Endodermal cell (in vitro differentiated cells): ENCODE data around the gene STK16. TPM values are rescaled to one million over a fixed set of nuclear protein-coding genes. Genes with fewer than 3 reads are reported as not detected.
"Not testable (repeated sequence)": the region's sequence is repeated elsewhere in the genome, so short reads cannot be mapped to it uniquely, and the experiment has no call there.

ENCODE experiments used
- DNase-seq: peaks from one replicate; pipeline ENCODE4 v3.0.0-alpha.2; 2017
- H3K27ac ChIP-seq: 2 replicates; pipeline ENCODE4 v1.5.1; 2013; ENCODE audit warnings: mild to moderate bottlenecking, low read depth, low read length, moderate library complexity
- H3K27me3 ChIP-seq: 2 replicates; pipeline ENCODE4 v1.6.1; 2013; ENCODE audit warnings: mild to moderate bottlenecking, low read length, moderate library complexity; ENCODE audit not compliant: insufficient read depth, control insufficient read depth, poor library complexity, severe bottlenecking
- H3K36me3 ChIP-seq: 2 replicates; pipeline ENCODE4 v1.7.0; 2013; ENCODE audit warnings: mild to moderate bottlenecking, low read length, moderate library complexity; ENCODE audit not compliant: control insufficient read depth, insufficient read depth
- H3K4me1 ChIP-seq: one replicate; pipeline ENCODE4 v1.7.0; 2013; ENCODE audit warnings: low read length; ENCODE audit not compliant: control insufficient read depth, insufficient read depth
- H3K4me3 ChIP-seq: 2 replicates; pipeline ENCODE4 v1.5.1; 2013; ENCODE audit warnings: mild to moderate bottlenecking, low read length, moderate library complexity
- H3K9ac ChIP-seq: 2 replicates; pipeline ENCODE4 v1.6.1; 2013; ENCODE audit warnings: mild to moderate bottlenecking, low read length, moderate library complexity; ENCODE audit not compliant: poor library complexity, severe bottlenecking; ENCODE audit errors: extremely low read depth
- H3K9me3 ChIP-seq: 2 replicates; pipeline ENCODE4 v1.6.1; 2013; ENCODE audit warnings: mild to moderate bottlenecking, low read length, moderate library complexity; ENCODE audit not compliant: control insufficient read depth
- H3K27ac Mint-ChIP-seq: 2 replicates; pipeline ENCODE4 v1.8.0; 2020; ENCODE audit warnings: mixed read lengths
- H3K27me3 Mint-ChIP-seq: 2 replicates; pipeline ENCODE4 v1.8.0; 2021; ENCODE audit warnings: mild to moderate bottlenecking, mixed read lengths; ENCODE audit not compliant: insufficient read depth
- H3K36me3 Mint-ChIP-seq: 2 replicates; pipeline ENCODE4 v1.8.0; 2020; ENCODE audit warnings: low read depth, mixed read lengths
- H3K4me1 Mint-ChIP-seq: 2 replicates; pipeline ENCODE4 v1.8.0; 2020; ENCODE audit warnings: mixed read lengths
- H3K4me3 Mint-ChIP-seq: 2 replicates; pipeline ENCODE4 v1.8.0; 2020; ENCODE audit warnings: mild to moderate bottlenecking, moderate library complexity, mixed read lengths
- H3K9me3 Mint-ChIP-seq: 2 replicates; pipeline ENCODE4 v1.8.0; 2020; ENCODE audit warnings: mild to moderate bottlenecking, mixed read lengths
- WGBS, 2 experiments: methylation state at CpG; one replicate each; pipeline versions ENCODE4 v1.1.5 to v1.1.7; 2013; ENCODE audit warnings: missing lambda C conversion rate in 2 of 2, mixed read lengths in 1 of 2; ENCODE audit not compliant: insufficient coverage in 1 of 2, insufficient read length in 1 of 2; 5-methylcytosine and 5-hydroxymethylcytosine counted together
- total RNA-seq, 2 donors: library from RNA; stranded (reverse); fragmentation: NEBNext Ultra II Directional in 1 of 2; extraction: Animal tissue kit (Norgen Biotek cat#: 25700) in 1 of 2; gene quantifications; 2 replicates in 1 of 2; 3 replicates in 1 of 2; pipeline ENCODE4 v1.2.1, GENCODE V29; 2021
- TF ChIP-seq, protein P1 (sequence below): fragments of 200-600 bp; sonication (generic); conservative IDR thresholded peaks from 2 replicates; pipeline ENCODE4 v1.5.0; 2021; ENCODE audit warnings: antibody characterized with exemption, mild to moderate bottlenecking

Gene STK16
- total RNA-seq, 2 donors from 2014 or later: 27.3 to 37.7 TPM

DNA sequence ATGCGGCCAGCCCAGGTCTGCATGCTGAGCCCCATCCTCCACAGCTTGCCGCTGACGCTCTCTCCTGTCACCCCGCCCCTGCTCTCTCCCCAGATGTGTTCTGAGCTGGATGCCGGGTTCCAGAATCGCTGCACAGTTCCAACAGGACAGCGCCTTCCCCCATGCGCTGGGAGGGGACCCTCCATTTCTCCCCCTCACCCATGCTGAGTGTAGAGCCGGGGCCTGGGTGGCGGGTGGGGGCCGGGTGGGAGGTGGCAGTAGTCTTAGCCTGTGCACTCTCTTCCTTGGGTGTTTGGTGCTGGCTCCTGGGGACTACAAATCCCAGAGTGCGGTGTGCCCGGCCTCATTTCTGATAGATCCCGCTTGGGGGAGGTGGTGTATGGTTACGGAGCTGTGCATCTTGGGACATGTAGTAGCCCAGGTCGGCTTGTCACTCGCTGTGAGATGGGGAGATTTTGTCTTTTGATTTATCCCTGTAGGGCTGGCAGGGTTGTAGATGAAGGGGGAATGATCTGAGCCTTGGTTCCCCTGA, 40.7 kb downstream of the STK16 start:
- peak; percentile 91 for DNase-seq
- no peak overlapping the region for H3K4me3 ChIP-seq
- TF ChIP-seq, protein P1, sequence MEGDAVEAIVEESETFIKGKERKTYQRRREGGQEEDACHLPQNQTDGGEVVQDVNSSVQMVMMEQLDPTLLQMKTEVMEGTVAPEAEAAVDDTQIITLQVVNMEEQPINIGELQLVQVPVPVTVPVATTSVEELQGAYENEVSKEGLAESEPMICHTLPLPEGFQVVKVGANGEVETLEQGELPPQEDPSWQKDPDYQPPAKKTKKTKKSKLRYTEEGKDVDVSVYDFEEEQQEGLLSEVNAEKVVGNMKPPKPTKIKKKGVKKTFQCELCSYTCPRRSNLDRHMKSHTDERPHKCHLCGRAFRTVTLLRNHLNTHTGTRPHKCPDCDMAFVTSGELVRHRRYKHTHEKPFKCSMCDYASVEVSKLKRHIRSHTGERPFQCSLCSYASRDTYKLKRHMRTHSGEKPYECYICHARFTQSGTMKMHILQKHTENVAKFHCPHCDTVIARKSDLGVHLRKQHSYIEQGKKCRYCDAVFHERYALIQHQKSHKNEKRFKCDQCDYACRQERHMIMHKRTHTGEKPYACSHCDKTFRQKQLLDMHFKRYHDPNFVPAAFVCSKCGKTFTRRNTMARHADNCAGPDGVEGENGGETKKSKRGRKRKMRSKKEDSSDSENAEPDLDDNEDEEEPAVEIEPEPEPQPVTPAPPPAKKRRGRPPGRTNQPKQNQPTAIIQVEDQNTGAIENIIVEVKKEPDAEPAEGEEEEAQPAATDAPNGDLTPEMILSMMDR: no peak
- H3K4me3 Mint-ChIP-seq: no peak overlapping the region
- no peaks in the 10 kb centered on the region for H3K9me3 Mint-ChIP-seq
- peak overlapping the region; percentile 70 for H3K27ac Mint-ChIP-seq
- H3K36me3 Mint-ChIP-seq: peaks cover 25% of the 10 kb centered on the region
- peaks cover 33% of the 10 kb centered on the region for H3K36me3 ChIP-seq
- H3K9ac ChIP-seq: no peak overlapping the region
- WGBS, 2 experiments: 74 to 78% methylated on average over 5 to 17 of the region's 17 CpGs
- no peaks in the 10 kb centered on the region for H3K27me3 ChIP-seq
- peaks cover 7% of the 10 kb centered on the region for H3K27me3 Mint-ChIP-seq
- H3K4me1 Mint-ChIP-seq: peaks cover 9% of the 10 kb centered on the region
- no peak overlapping the region for H3K27ac ChIP-seq
- no peaks in the 10 kb centered on the region for H3K9me3 ChIP-seq
- peaks cover 1% of the 10 kb centered on the region for H3K4me1 ChIP-seq

DNA sequence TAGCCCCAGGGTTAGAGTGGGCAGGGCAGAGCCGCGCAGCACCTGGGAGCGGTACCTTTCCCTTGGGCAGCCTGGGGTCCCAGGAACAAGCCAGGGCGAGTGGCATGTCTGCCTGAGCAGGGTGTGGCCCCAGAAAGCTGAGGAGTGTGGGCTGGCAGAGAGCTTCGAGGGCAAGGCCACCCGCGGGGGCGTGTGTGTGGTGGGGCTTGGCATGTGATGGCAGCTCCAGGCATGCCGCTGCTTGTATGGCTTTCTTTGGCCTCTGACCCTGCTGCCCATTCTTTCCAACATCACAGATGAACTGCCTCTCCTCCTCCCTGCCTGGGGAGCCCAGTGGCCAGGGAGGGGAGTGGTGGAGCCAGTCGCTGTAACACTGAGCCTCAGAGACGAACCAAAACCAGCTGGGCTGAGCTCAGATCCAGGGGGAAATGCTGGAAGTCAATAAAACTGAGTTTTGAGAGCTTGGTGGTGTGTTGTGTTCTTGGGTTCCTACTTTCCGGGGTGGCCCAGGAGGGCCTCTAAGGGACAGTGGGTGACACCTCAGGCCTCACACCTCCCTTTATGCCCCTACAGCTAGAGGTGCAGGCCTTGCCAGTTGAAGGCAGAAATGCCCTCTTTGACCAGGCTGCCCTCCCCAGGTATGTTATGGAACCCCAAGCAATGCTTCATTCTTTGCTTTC, 41.3 kb downstream of the STK16 start:
- peaks cover 30% of the 10 kb centered on the region for H3K36me3 ChIP-seq
- H3K9ac ChIP-seq: no peak overlapping the region
- Mint-ChIP-seq H3K27ac (peak overlapping the region; percentile 70), H3K9me3 (no peaks in the 10 kb centered on the region), H3K27me3 (peaks cover 13% of the 10 kb centered on the region), H3K4me3 (no peak overlapping the region), H3K36me3 (peaks cover 18% of the 10 kb centered on the region), H3K4me1 (peaks cover 3% of the 10 kb centered on the region)
- H3K27ac ChIP-seq: no peak overlapping the region
- 83 to 96% methylated on average over 1 to 12 of the region's 12 CpGs for WGBS, 2 experiments
- TF ChIP-seq, protein P1: no peak
- no peaks in the 10 kb centered on the region for H3K4me1 ChIP-seq
- DNase-seq: no peak
- H3K27me3 ChIP-seq: no peaks in the 10 kb centered on the region
- H3K4me3 ChIP-seq: no peak overlapping the region
- no peaks in the 10 kb centered on the region for H3K9me3 ChIP-seq

DNA sequence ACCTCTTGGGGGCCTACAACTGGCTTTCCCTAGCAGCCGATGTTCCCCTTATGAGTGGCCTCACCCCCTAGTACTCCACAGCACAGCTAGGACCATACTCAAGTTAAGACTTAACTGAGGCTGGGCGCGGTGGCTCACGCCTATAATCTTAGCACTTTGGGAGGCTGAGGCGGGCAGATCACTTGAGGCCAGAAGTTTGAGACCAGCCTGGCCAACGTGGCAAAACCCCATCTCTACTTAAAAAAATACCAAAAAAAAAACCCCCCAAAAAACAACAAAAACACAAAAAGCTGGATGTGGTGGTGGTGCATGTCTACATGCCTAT, 41.8 kb downstream of the STK16 start:
- not testable (repeated sequence) for H3K4me1 ChIP-seq, H3K27ac Mint-ChIP-seq, DNase-seq, H3K4me3 Mint-ChIP-seq, H3K27me3 ChIP-seq, H3K9me3 ChIP-seq, H3K9me3 Mint-ChIP-seq, H3K4me1 Mint-ChIP-seq, H3K4me3 ChIP-seq, H3K9ac ChIP-seq, H3K27ac ChIP-seq
- WGBS, 2 experiments: 94 to 100% methylated on average over 1 to 6 of the region's 6 CpGs
- H3K36me3 Mint-ChIP-seq: peaks cover 17% of the 10 kb centered on the region
- peaks cover 26% of the 10 kb centered on the region for H3K36me3 ChIP-seq
- peaks cover 15% of the 10 kb centered on the region for H3K27me3 Mint-ChIP-seq
